H1 (cell line): Measurements from ENCODE around the gene SCAMP3. TPM values are rescaled to one million over a fixed set of nuclear protein-coding genes. Genes with fewer than 3 reads are reported as not detected.
"Not testable (repeated sequence)": the region's sequence is repeated elsewhere in the genome, so short reads cannot be mapped to it uniquely, and the experiment has no call there.

ENCODE experiments used
- CTCF ChIA-PET: fragments of 300-600 bp; sonication (Branson Sonifier 250); formaldehyde crosslinking; loops from one replicate; lab custom pipeline; 2021; ENCODE audit not compliant: partially characterized antibody; lab: Charles Lee
- POLR2A ChIA-PET: fragments of 300-600 bp; sonication (Branson Sonifier 250); formaldehyde crosslinking; loops from one replicate; lab custom pipeline; 2021; ENCODE audit warnings: inconsistent platforms; ENCODE audit not compliant: partially characterized antibody; lab: Charles Lee
- DNase-seq, 2 experiments: peaks; one replicate each; pipeline versions ENCODE4 v3.0.0 to v3.0.0-alpha.2; 2010 to 2022; ENCODE audit warnings: low spot score in 2 of 2, low read depth in 1 of 2, mixed read lengths in 1 of 2
- FAIRE-seq: peaks from 2 replicates; lab custom pipeline; 2011; peaks lifted over from hg19 to GRCh38; lab: Jason Lieb, UNC
- H2AFZ ChIP-seq: 2 replicates; pipeline ENCODE4 v1.8.1; 2012; ENCODE audit warnings: low read length, inconsistent platforms
- H2AK5ac ChIP-seq: 2 replicates; pipeline ENCODE4 v1.6.1; 2013; ENCODE audit warnings: low read depth, low read length
- H2BK120ac ChIP-seq: replicated peaks from 2 replicates; pipeline ENCODE3; 2013; ENCODE audit warnings: low read depth, low read length, inconsistent platforms
- H2BK12ac ChIP-seq: 2 replicates; pipeline ENCODE4 v1.6.1; 2013; ENCODE audit warnings: low read depth, low read length
- H2BK15ac ChIP-seq: 2 replicates; pipeline ENCODE4 v1.6.1; 2013; ENCODE audit warnings: low read length
- H2BK20ac ChIP-seq: 2 replicates; pipeline ENCODE4 v1.6.1; 2013; ENCODE audit warnings: low read length
- H2BK5ac ChIP-seq: 2 replicates; pipeline ENCODE4 v1.6.1; 2013; ENCODE audit warnings: low read depth, low read length
- H3K14ac ChIP-seq: 2 replicates; pipeline ENCODE4 v1.6.1; 2013; ENCODE audit warnings: inconsistent platforms; ENCODE audit not compliant: insufficient read length
- H3K18ac ChIP-seq: 2 replicates; pipeline ENCODE4 v1.6.1; 2013; ENCODE audit warnings: low read length; ENCODE audit errors: extremely low read depth
- H3K23ac ChIP-seq: 2 replicates; pipeline ENCODE4 v1.6.1; 2013; ENCODE audit warnings: inconsistent platforms; ENCODE audit not compliant: insufficient read length
- H3K23me2 ChIP-seq: 2 replicates; pipeline ENCODE4 v1.6.1; 2013; ENCODE audit warnings: low read depth, low read length
- H3K27ac ChIP-seq: 2 replicates; pipeline ENCODE4 v1.6.1; 2011; ENCODE audit warnings: low read depth, low read length, inconsistent platforms
- H3K27me3 ChIP-seq, 4 experiments: replicated peaks in 1 of 4; 1 replicate in 1 of 4; 2 replicates in 3 of 4; pipeline versions ENCODE4 v1.6.1 to v1.8.1; 2011 to 2013; ENCODE audit warnings: low read length in 3 of 4, mild to moderate bottlenecking in 3 of 4, inconsistent platforms in 2 of 4, mixed read lengths in 2 of 4, moderate library complexity in 1 of 4; ENCODE audit not compliant: control insufficient read depth in 3 of 4, insufficient read depth in 3 of 4; ENCODE audit errors: extremely low read depth in 1 of 4
- H3K36me3 ChIP-seq, 4 experiments: 2 replicates each; pipeline versions ENCODE4 v1.6.1 to v1.8.1; 2011 to 2013; ENCODE audit warnings: mild to moderate bottlenecking in 4 of 4, low read length in 3 of 4, moderate library complexity in 2 of 4, control low read depth in 1 of 4, inconsistent platforms in 1 of 4; ENCODE audit not compliant: insufficient read depth in 4 of 4, control insufficient read depth in 2 of 4
- H3K4ac ChIP-seq: replicated peaks from 2 replicates; pipeline ENCODE3; 2013; ENCODE audit warnings: low read length, low read depth, mixed read lengths, inconsistent platforms; ENCODE audit not compliant: insufficient read length
- H3K4me1 ChIP-seq, 4 experiments: replicated peaks in 1 of 4; 1 replicate in 1 of 4; 2 replicates in 3 of 4; pipeline versions ENCODE4 v1.6.1 to v1.8.1; 2011 to 2013; ENCODE audit warnings: low read length in 3 of 4, inconsistent platforms in 2 of 4, mixed read lengths in 1 of 4; ENCODE audit not compliant: insufficient read depth in 4 of 4, control insufficient read depth in 3 of 4
- H3K4me2 ChIP-seq, 2 experiments: 2 replicates each; pipeline versions ENCODE4 v1.6.1 to v1.8.1; 2011 to 2013; ENCODE audit warnings: low read depth in 2 of 2, low read length in 2 of 2, control low read depth in 1 of 2, inconsistent platforms in 1 of 2, mild to moderate bottlenecking in 1 of 2; ENCODE audit not compliant: insufficient read depth in 1 of 2
- H3K4me3 ChIP-seq, 4 experiments: fragments of 200-600, 300-600 bp in 1 of 4; sonication (generic), shearing (Covaris generic), sonication (Bioruptor Twin) in 1 of 4; 2 replicates each; pipeline versions ENCODE4 v1.5.1 to v1.8.1; 2011 to 2016; ENCODE audit warnings: low read length in 4 of 4, low read depth in 3 of 4, control low read depth in 2 of 4, inconsistent platforms in 2 of 4, mild to moderate bottlenecking in 2 of 4, mixed read lengths in 1 of 4, moderate library complexity in 1 of 4; ENCODE audit not compliant: insufficient read depth in 2 of 4; ENCODE audit errors: extremely low read depth in 1 of 4
- H3K56ac ChIP-seq: replicated peaks from 2 replicates; pipeline ENCODE3; 2013; ENCODE audit warnings: low read depth, mild to moderate bottlenecking, mixed read lengths, low read length, inconsistent platforms; ENCODE audit not compliant: insufficient read length
- H3K79me1 ChIP-seq: 2 replicates; pipeline ENCODE4 v1.6.1; 2013; ENCODE audit warnings: low read depth, low read length, control low read depth
- H3K79me2 ChIP-seq, 2 experiments: 2 replicates each; pipeline versions ENCODE4 v1.6.1 to v1.8.1; 2012 to 2013; ENCODE audit warnings: low read length in 2 of 2, mild to moderate bottlenecking in 2 of 2, inconsistent platforms in 1 of 2; ENCODE audit not compliant: insufficient read depth in 2 of 2, control insufficient read depth in 1 of 2
- H3K9ac ChIP-seq, 4 experiments: replicated peaks in 1 of 4; 1 replicate in 1 of 4; 2 replicates in 3 of 4; pipeline versions ENCODE4 v1.6.1 to v1.8.1; 2011 to 2013; ENCODE audit warnings: low read depth in 3 of 4, low read length in 3 of 4, control low read depth in 2 of 4, mild to moderate bottlenecking in 2 of 4, moderate library complexity in 2 of 4, inconsistent platforms in 1 of 4; ENCODE audit errors: extremely low read depth in 1 of 4
- H3K9me3 ChIP-seq, 2 experiments: 2 replicates each; pipeline versions ENCODE4 v1.6.1 to v1.8.1; 2012 to 2013; ENCODE audit warnings: mild to moderate bottlenecking in 2 of 2, moderate library complexity in 2 of 2, control low read depth in 1 of 2, inconsistent platforms in 1 of 2, low read depth in 1 of 2, low read length in 1 of 2, mixed read lengths in 1 of 2; ENCODE audit not compliant: insufficient read depth in 2 of 2
- H4K20me1 ChIP-seq, 2 experiments: replicated peaks in 1 of 2; 2 replicates each; pipeline versions ENCODE3 to v1.8.1; 2011 to 2013; ENCODE audit warnings: inconsistent platforms in 2 of 2, low read length in 2 of 2, mild to moderate bottlenecking in 1 of 2; ENCODE audit not compliant: insufficient read depth in 2 of 2, control insufficient read depth in 1 of 2
- H4K5ac ChIP-seq: 2 replicates; pipeline ENCODE4 v1.6.1; 2013; ENCODE audit warnings: low read length, low read depth, mixed read lengths, inconsistent platforms; ENCODE audit not compliant: insufficient read length
- H4K8ac ChIP-seq: 2 replicates; pipeline ENCODE4 v1.8.0; 2013; ENCODE audit warnings: mild to moderate bottlenecking, moderate library complexity, low read length, inconsistent platforms; ENCODE audit not compliant: insufficient read depth; ENCODE audit errors: extremely low read depth
- H4K91ac ChIP-seq: replicated peaks from 2 replicates; pipeline ENCODE3; 2013; ENCODE audit warnings: low read length, mixed read lengths, inconsistent platforms; ENCODE audit not compliant: insufficient read length
- WGBS, 2 experiments: shearing (Covaris generic) in 1 of 2; methylation state at CpG; one replicate each; pipeline versions ENCODE4 v1.1.6 to v1.1.7; 2013 to 2015; ENCODE audit warnings: low lambda C conversion rate in 2 of 2, mixed read lengths in 2 of 2, inconsistent platforms in 1 of 2, low coverage in 1 of 2, missing lambda C conversion rate in 1 of 2; ENCODE audit not compliant: insufficient replicate concordance in 2 of 2, insufficient coverage in 1 of 2, insufficient read length in 1 of 2; ENCODE audit errors: extremely low coverage in 1 of 2, missing lambda C conversion rate in 1 of 2; 5-methylcytosine and 5-hydroxymethylcytosine counted together
- polyA plus RNA-seq, 7 experiments: library from polyadenylated mRNA; depleted of rRNA in 3 of 7; stranded (reverse) in 5 of 7; unstranded in 2 of 7; fragments of >200 nt in 5 of 7; fragments of 200-250 nt in 2 of 7; gene quantifications; 1 replicate in 5 of 7; 2 replicates in 1 of 7; 4 replicates in 1 of 7; pipeline versions ENCODE4 v1.2.1 to v1.2.3, GENCODE V29; 2011 to 2013; ENCODE audit warnings: missing spikeins in 2 of 7, mixed read lengths in 2 of 7
- total RNA-seq: library from RNA; stranded (reverse); fragmentation: NEBNext Ultra II Directional; extraction: Animal tissue kit (Norgen Biotek cat#: 25700); gene quantifications from 2 replicates; pipeline ENCODE4 v1.2.1, GENCODE V29; 2021

The SCAMP3 gene
- total and polyA plus RNA-seq, 2 of the 8 experiments (the other 6 are each of a cell fraction or from before 2014, with no cell fraction given): 48.9 to 143 TPM

GRCh38 chr1:155232001-155232978, 29.9 kb downstream of the SCAMP3 start:
- H3K79me2 ChIP-seq, H2AK5ac ChIP-seq, H4K8ac ChIP-seq, H3K27me3 ChIP-seq, H2BK120ac ChIP-seq, H2AFZ ChIP-seq, H3K4me1 ChIP-seq, H3K79me1 ChIP-seq, H3K23ac ChIP-seq, H3K14ac ChIP-seq, H4K5ac ChIP-seq, H3K4ac ChIP-seq, H2BK12ac ChIP-seq, FAIRE-seq, H4K20me1 ChIP-seq, H3K9ac ChIP-seq, H2BK5ac ChIP-seq, DNase-seq, H3K4me2 ChIP-seq, H3K56ac ChIP-seq, H3K4me3 ChIP-seq, H3K36me3 ChIP-seq, H3K9me3 ChIP-seq, H2BK20ac ChIP-seq, H3K18ac ChIP-seq, H2BK15ac ChIP-seq, H3K23me2 ChIP-seq, H3K27ac ChIP-seq, H4K91ac ChIP-seq: not testable (repeated sequence)
- WGBS, 2 experiments: 85% methylated on average over 11 of the region's 13 CpGs; no CpG with 5 or more reads in 1 of the 2 experiments
- ChIA-PET POLR2A (interaction anchor here (1.1 to 1.2 kb wide), 3 partner anchors 10 to 25 kb away, joined by 3 to 4 read pairs (median 3); partner anchors contain the start of gene MTX1), CTCF (interaction anchor here (1.9 kb wide), 1 partner anchor 17 kb away, joined by 7 read pairs; no protein-coding TSS in a partner anchor)
